Thymus (tissue), 14 donors: ENCODE results near the gene PRH2. TPM values are rescaled to one million over a fixed set of nuclear protein-coding genes. Genes with fewer than 3 reads are reported as not detected.

Experiments used
- DNase-seq, 9 donors: peaks; one replicate each; pipeline ENCODE4 v3.0.0-alpha.2; 2013; ENCODE audit warnings: low spot score in 9 of 9, low read depth in 6 of 9, missing footprints in 1 of 9
- H3K27ac ChIP-seq, 2 donors: one replicate each; pipeline ENCODE4 v1.5.1; 2013; ENCODE audit warnings: control low read depth in 1 of 2, low read depth in 1 of 2, low read length in 1 of 2, mild to moderate bottlenecking in 1 of 2, moderate library complexity in 1 of 2
- H3K27me3 ChIP-seq, 2 donors: one replicate each; pipeline ENCODE4 v1.5.1; 2013; ENCODE audit warnings: low read length in 1 of 2; ENCODE audit not compliant: control insufficient read depth in 2 of 2, insufficient read depth in 1 of 2
- H3K36me3 ChIP-seq, 2 donors: one replicate each; pipeline ENCODE4 v1.5.1; 2013; ENCODE audit warnings: low read length in 1 of 2, mild to moderate bottlenecking in 1 of 2, moderate library complexity in 1 of 2; ENCODE audit not compliant: control insufficient read depth in 2 of 2, insufficient read depth in 2 of 2
- H3K4me1 ChIP-seq, 2 donors: one replicate each; pipeline ENCODE4 v1.5.1; 2013; ENCODE audit warnings: low read length in 2 of 2; ENCODE audit not compliant: control insufficient read depth in 2 of 2, insufficient read depth in 2 of 2
- H3K4me3 ChIP-seq, 2 donors: one replicate each; pipeline ENCODE4 v1.5.1; 2013; ENCODE audit warnings: low read length in 2 of 2, control low read depth in 1 of 2, mild to moderate bottlenecking in 1 of 2
- H3K9me3 ChIP-seq, 2 donors: one replicate each; pipeline ENCODE4 v1.5.1; 2013; ENCODE audit warnings: low read length in 1 of 2, mild to moderate bottlenecking in 1 of 2; ENCODE audit not compliant: control insufficient read depth in 2 of 2, insufficient read depth in 1 of 2
- WGBS: extraction: QIAGEN DNeasy Blood & Tissue Kit; methylation state at CpG from one replicate; pipeline ENCODE4 v1.1.7; 2013; 5-methylcytosine and 5-hydroxymethylcytosine counted together
- long read RNA-seq, 10 donors: transcript quantifications; one replicate each; lab custom pipeline, GENCODE V29; 2026
- polyA plus RNA-seq: library from polyadenylated mRNA; stranded (reverse); fragments of 200-250 nt; gene quantifications from one replicate; pipeline ENCODE4 v1.2.3, GENCODE V29; 2013
- total RNA-seq: library from RNA; stranded (reverse); fragments of 120-200 nt; gene quantifications from one replicate; pipeline ENCODE4 v1.2.4, GENCODE V29; 2013
- donor health status: healthy.

Gene PRH2
- 0.80 TPM for total RNA-seq
- polyA plus RNA-seq, result 1.1 TPM
- long read RNA-seq, donor 1, result 0 reads
- long read RNA-seq, donor 2, result 0 reads
- long read RNA-seq, donor 3, result 0 reads
- long read RNA-seq, donor 4, result 0 reads
- long read RNA-seq, donor 5, result 0 reads
- long read RNA-seq, donor 6, result 0 reads
- long read RNA-seq, donor 7, result 0 reads
- long read RNA-seq, donor 8, result 0 reads
- long read RNA-seq, donor 9, partial matches to known transcripts, result 0 of 1 reads
- long read RNA-seq, donor 9, other reads (novel, unspliced or antisense), result 0 of 1 reads
- long read RNA-seq, donor 10, result 0 reads

DNA sequence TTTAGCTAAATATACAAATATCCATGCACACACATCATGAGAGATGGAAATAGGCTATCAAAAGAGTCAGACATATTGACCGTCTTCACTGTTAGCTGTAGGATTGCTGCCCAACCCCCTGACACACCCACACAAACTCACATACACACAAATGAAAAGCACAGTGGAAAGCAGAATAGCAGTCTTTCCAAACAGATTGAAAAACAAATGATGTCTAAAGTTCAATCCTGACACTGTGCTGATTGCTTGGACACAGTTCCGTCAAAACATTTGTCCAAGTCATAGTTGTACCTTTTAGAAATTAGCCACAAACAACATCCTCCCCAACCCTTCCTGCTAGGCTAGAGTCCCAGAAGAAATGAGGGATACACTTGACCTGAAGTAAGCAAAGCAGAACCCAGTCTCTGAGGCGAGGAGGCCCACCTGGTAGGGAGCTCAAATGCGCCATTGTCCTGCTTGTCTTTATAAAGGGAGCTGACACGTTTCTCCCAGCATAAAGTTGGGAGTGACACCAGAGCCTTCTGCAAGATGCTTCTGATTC is at the start of gene PRH2:
Gene PRH2, plus strand, starts transcription at position 491 of the 541 bp plus-strand sequence. Its CDS starts 38 bp downstream, at position 529.
- no peaks in the 10 kb centered on the region for H3K9me3 ChIP-seq

DNA sequence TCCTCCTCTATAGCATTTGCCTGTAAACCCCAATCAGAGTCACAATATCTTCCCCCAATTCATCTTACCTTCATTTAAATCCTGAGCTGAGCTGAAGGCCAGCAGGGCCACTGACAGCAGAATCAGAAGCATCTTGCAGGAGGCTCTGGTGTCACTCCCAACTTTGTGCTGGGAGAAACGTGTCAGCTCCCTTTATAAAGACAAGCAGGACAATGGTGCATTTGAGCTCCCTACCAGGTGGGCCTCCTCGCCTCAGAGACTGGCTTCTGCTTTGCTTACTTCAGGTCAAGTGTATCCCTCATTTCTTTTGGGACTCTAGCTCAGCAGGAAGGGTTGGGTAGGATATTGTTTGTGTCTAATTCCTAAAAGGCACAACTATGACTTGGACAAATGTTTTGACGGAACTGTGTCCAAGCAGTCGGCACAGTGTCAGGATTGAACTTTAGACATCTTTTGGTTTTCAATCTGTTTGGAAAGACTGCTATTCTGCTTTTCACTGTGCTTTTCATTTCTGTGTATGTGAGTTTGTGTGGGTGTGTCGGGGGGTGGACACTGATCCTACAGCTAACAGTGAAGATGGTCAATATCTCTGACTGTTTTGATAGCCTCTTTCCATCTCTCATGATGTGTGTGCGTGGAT is 44.8 kb upstream of the PRH2 start, which contains the start of gene PRH1:
Gene PRH1, minus strand, starts transcription at position 170 of the 640 bp plus-strand sequence. Its CDS starts 38 bp downstream, at position 132.
- no peak within 1 kb of the TSS for H3K4me3 ChIP-seq
- H3K27me3 ChIP-seq, result no peaks in the 10 kb centered on the region
- H3K9me3 ChIP-seq, result no peaks in the 10 kb centered on the region
- no peak for DNase-seq
- no peaks in the 10 kb centered on the region for H3K4me1 ChIP-seq
- no peak within 1 kb of the TSS for H3K27ac ChIP-seq
- no peaks in the 10 kb centered on the region for H3K36me3 ChIP-seq
- 95% methylated on average over 6 of the region's 6 CpGs for WGBS

More for the DNA sequence above, at the start of gene PRH2:
- DNase-seq, result no peak
- no peaks in the 10 kb centered on the region for H3K36me3 ChIP-seq
- no peaks in the 10 kb centered on the region for H3K4me1 ChIP-seq
- no peak within 1 kb of the TSS for H3K27ac ChIP-seq
- WGBS, result 97% methylated on average over 5 of the region's 5 CpGs
- H3K27me3 ChIP-seq, result no peaks in the 10 kb centered on the region
- no peak within 1 kb of the TSS for H3K4me3 ChIP-seq

DNA sequence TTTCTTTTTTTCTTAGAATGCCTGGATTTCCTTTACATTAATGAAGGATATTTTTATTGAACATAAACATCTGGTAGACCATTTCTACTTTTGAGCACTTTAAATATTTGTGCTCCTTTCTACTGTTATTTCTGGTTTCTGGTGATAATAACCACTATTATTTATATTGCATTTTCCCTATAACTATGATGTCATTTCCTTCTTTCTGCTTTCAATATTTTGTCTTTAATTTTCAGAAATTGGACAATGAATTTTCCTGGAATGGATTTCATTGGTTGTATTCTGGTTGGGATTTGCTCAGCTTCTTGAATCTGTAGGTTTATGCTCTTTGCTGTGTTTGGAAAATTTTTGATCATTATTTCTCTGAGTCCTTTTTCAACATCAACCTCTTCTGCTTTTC is 39.8 kb upstream of the PRH2 start:
- Histone ChIP-seq H3K4me3 (no peak overlapping the region), H3K9me3 (no peaks in the 10 kb centered on the region), H3K36me3 (no peaks in the 10 kb centered on the region), H3K27ac (no peak overlapping the region), H3K4me1 (no peaks in the 10 kb centered on the region), H3K27me3 (no peaks in the 10 kb centered on the region)
- DNase-seq, result no peak

DNA sequence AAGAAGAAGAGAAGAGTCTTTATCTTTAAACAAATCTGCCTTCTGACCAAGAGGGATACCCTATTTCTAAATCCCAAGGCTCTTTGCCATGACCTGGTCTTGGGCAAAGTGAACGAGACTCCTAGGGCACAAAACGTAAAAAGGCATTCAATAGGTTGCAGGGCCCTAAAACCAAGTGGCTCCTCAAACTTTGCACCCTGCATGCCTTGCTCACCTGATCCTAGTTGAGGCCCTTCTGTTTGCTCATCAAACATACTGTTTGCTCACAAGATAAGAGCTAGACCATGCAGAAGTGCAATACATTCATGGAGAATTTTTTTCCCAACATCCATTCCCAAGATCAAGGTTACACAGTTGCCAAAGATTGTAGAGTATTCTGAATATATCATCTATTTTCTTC is 37.1 kb upstream of the PRH2 start:
- no peaks in the 10 kb centered on the region for H3K4me1 ChIP-seq
- no peak for DNase-seq
- no peak overlapping the region for H3K4me3 ChIP-seq
- 100% methylated on average over 2 of the region's 2 CpGs for WGBS
- H3K36me3 ChIP-seq, result no peaks in the 10 kb centered on the region
- no peaks in the 10 kb centered on the region for H3K27me3 ChIP-seq
- no peaks in the 10 kb centered on the region for H3K9me3 ChIP-seq
- H3K27ac ChIP-seq, result no peak overlapping the region

DNA sequence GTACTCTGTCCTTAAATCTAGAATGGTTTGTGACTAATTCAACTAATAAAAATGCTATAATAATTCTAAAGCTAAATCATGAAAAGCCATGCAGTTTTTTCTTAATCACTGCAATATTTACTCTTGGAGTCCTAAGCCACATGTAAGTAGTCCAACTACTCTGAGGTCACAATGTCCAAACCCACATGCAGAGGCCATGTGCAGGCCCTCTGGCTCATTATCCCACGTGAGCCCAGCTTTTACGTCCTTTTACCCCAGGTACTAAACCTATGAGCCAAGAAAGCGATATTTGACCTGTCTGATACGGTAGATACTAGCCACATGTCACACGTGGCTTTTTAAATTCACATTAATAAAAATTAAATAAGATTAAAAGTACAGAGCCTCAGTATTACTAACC is 32.2 kb upstream of the PRH2 start:
- H3K27ac ChIP-seq, result no peak overlapping the region
- peaks cover 0 to 7% of the 10 kb centered on the region in 2 donors for H3K9me3 ChIP-seq
- H3K36me3 ChIP-seq, result no peaks in the 10 kb centered on the region
- DNase-seq, result no peak
- no peak overlapping the region for H3K4me3 ChIP-seq
- WGBS, result 98% methylated on average over 5 of the region's 5 CpGs
- H3K4me1 ChIP-seq, result no peaks in the 10 kb centered on the region
- no peaks in the 10 kb centered on the region for H3K27me3 ChIP-seq

DNA sequence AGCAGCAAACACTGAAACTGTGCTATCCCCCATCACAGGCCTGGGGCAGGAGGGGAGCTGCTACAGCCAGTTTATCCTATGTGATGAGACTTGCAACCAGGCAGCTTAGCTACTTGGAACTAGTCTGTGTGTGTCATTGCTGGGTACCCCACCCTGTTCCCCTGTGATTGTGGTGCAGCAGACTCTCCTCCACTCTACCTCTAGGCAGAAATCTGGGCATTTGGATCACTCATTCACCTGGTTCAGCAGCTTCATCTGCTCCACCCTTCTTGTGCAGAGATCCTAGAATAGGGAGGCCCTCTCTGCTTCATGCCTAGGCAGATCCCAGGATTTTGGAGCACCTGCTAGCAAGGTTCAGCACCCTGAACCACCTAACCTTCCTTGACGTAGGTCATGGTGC is 28.5 kb upstream of the PRH2 start:
- Histone ChIP-seq H3K9me3 (peaks cover 0 to 10% of the 10 kb centered on the region in 2 donors), H3K27ac (no peak overlapping the region), H3K27me3 (no peaks in the 10 kb centered on the region), H3K4me3 (no peak overlapping the region), H3K4me1 (no peaks in the 10 kb centered on the region), H3K36me3 (no peaks in the 10 kb centered on the region)
- DNase-seq, result no peak
- WGBS, result 100% methylated on average over 1 of the region's 1 CpG

DNA sequence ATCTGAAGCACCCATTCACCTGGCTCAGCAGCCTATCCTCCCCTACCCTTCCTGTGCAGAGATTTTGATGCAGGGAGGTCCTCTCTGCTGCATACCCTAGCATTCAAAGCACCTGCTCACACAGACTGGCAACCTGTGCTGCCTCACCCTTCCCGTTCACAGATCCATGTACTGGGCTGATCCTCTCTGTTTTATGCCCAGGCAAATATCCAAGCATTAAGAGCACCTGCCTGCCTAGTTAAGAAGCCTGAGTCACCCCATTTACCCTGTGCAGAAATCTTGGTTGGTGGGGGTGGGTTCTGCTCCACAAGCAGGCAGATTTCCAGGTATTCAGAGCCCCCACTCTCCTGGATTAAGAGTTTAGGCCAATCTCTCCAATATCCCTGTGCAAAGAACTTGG is 28.1 kb upstream of the PRH2 start:
- peaks cover 0 to 10% of the 10 kb centered on the region in 2 donors for H3K9me3 ChIP-seq
- H3K27ac ChIP-seq, result no peak overlapping the region
- no peak for DNase-seq
- 96% methylated on average over 1 of the region's 1 CpG for WGBS
- no peaks in the 10 kb centered on the region for H3K4me1 ChIP-seq
- no peaks in the 10 kb centered on the region for H3K36me3 ChIP-seq
- H3K27me3 ChIP-seq, result no peaks in the 10 kb centered on the region
- H3K4me3 ChIP-seq, result no peak overlapping the region

DNA sequence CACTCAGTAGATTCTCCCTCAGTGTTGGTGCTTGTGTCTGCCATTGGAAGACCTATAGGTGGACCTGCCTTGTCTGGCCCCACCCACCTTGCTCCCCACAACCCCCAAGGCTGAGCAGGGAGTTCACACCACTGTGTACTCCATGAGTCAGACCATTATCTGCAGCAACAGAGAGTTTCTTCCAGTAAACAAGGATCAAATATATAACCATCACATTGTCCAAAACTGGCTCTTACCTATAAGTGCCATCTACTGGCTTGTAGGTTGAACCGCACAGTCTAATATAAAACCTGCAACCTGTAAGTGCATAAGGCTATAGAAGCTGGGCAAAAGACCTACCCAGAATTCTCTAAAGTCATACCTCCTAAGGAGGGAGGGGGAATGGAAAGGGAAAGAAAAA is 27.6 kb upstream of the PRH2 start:
- DNase-seq, result no peak
- Histone ChIP-seq H3K9me3 (peaks cover 0 to 10% of the 10 kb centered on the region in 2 donors), H3K36me3 (no peaks in the 10 kb centered on the region), H3K27ac (no peak overlapping the region), H3K27me3 (no peaks in the 10 kb centered on the region), H3K4me3 (no peak overlapping the region), H3K4me1 (no peaks in the 10 kb centered on the region)
- WGBS, result 99% methylated on average over 1 of the region's 1 CpG

DNA sequence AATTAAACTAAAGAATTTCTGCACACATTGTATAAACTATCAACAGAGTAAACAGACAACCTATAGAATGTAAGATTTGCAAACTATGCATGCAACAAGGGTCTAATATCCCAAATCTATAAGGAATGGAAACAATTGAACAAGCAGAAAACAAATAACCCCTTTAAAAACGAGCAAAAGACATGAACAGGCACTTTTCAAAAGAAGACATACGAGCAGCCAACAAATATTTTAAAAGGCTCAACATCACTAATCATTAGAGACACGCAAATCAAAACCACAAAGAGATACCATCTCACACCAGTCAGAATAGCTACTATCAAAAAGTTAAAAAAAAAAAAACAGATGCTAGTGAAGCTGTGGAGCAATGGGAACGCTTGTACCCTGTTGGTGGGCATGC is 24.4 kb upstream of the PRH2 start:
- H3K27me3 ChIP-seq, result no peaks in the 10 kb centered on the region
- H3K36me3 ChIP-seq, result no peaks in the 10 kb centered on the region
- H3K9me3 ChIP-seq, result peaks cover 0 to 10% of the 10 kb centered on the region in 2 donors
- 96% methylated on average over 4 of the region's 4 CpGs for WGBS
- H3K4me1 ChIP-seq, result no peaks in the 10 kb centered on the region
- H3K27ac ChIP-seq, result no peak overlapping the region
- no peak overlapping the region for H3K4me3 ChIP-seq
- no peak for DNase-seq
